GM12878 (cell line): ENCODE results near the gene SLC13A3. TPM values are rescaled to one million over a fixed set of nuclear protein-coding genes. Genes with fewer than 3 reads are reported as not detected.

Experiments
- GABPA ChIP-seq: IDR thresholded peaks from 2 replicates; pipeline ENCODE4 v1.6.1; 2014; ENCODE audit warnings: antibody characterized with exemption, low read depth, mild to moderate bottlenecking, inconsistent platforms
- HCFC1 ChIP-seq: fragments of 150-350 bp; IDR thresholded peaks from 2 replicates; pipeline ENCODE4 v1.6.1; 2014; ENCODE audit warnings: low read length
- KAT2A ChIP-seq: conservative IDR thresholded peaks from 2 replicates; pipeline ENCODE4 v1.6.1; 2011; ENCODE audit warnings: low read depth, low read length; ENCODE audit not compliant: control insufficient read depth
- KLF5 ChIP-seq: fragments of 450-650 bp; IDR thresholded peaks from 2 replicates; pipeline ENCODE4 v1.6.1; 2014; ENCODE audit warnings: mild to moderate bottlenecking; ENCODE audit not compliant: partially characterized antibody
- NFYB ChIP-seq: IDR thresholded peaks from 2 replicates; pipeline ENCODE4 v1.6.1; 2011; ENCODE audit warnings: low read depth, mild to moderate bottlenecking, low read length, improper control_type of control experiment, moderate library complexity; ENCODE audit not compliant: insufficient read depth
- RAD51 ChIP-seq: fragments of 450-650 bp; IDR thresholded peaks from 2 replicates; pipeline ENCODE4 v1.6.1; 2016; ENCODE audit warnings: moderate library complexity, mild to moderate bottlenecking, inconsistent platforms
- RELA ChIP-seq: fragments of 450-650 bp; IDR thresholded peaks from 2 replicates; pipeline ENCODE4 v1.8.0; 2014; ENCODE audit warnings: borderline replicate concordance; ENCODE audit not compliant: partially characterized antibody
- TAF1 ChIP-seq: IDR thresholded peaks from 2 replicates; pipeline ENCODE4 v1.6.1; 2011; ENCODE audit warnings: mild to moderate bottlenecking, low read depth, low read length, borderline replicate concordance
- ZNF687 ChIP-seq: fragments of 450-650 bp; IDR thresholded peaks from 2 replicates; pipeline ENCODE4 v1.6.1; 2017; ENCODE audit warnings: mild to moderate bottlenecking, moderate library complexity
- polyA plus RNA-seq, 11 experiments: library from polyadenylated mRNA; depleted of rRNA in 4 of 11; unstranded in 6 of 11; stranded (reverse) in 5 of 11; fragments of >200 nt; fragmentation: Nextera tagmentation in 4 of 11; fragmentation: Illumina TruSeq in 1 of 11; extraction: Ambion mirVana in 4 of 11; extraction: Trizol in 1 of 11; gene quantifications; 1 replicate in 1 of 11; 2 replicates in 10 of 11; pipeline versions ENCODE4 v1.2.1 to v1.2.3, GENCODE V29; 2011 to 2016; ENCODE audit warnings: inconsistent platforms in 2 of 11, missing spikeins in 2 of 11, low read depth in 1 of 11
- total RNA-seq, 4 experiments: library from RNA; depleted of rRNA in 3 of 4; stranded (reverse); fragments of >200 nt in 3 of 4; fragmentation: Illumina TruSeq in 1 of 4; extraction: Trizol in 1 of 4; gene quantifications; 2 replicates each; pipeline versions ENCODE4 v1.2.1 to v1.2.3, GENCODE V29; 2013 to 2021
- TF ChIP-seq, protein P1 (sequence below): IDR thresholded peaks from 2 replicates; pipeline ENCODE4 v1.6.1; 2011; ENCODE audit warnings: borderline replicate concordance, low read depth, mild to moderate bottlenecking, moderate library complexity, low read length; ENCODE audit not compliant: insufficient read depth, poor library complexity, severe bottlenecking

Gene SLC13A3
- total and polyA plus RNA-seq, 10 of the 15 experiments (the other 5 are each of a cell fraction or from before 2014, with no cell fraction given): 0.03 to 0.76 (median 0.07) TPM; not detected in 4

DNA sequence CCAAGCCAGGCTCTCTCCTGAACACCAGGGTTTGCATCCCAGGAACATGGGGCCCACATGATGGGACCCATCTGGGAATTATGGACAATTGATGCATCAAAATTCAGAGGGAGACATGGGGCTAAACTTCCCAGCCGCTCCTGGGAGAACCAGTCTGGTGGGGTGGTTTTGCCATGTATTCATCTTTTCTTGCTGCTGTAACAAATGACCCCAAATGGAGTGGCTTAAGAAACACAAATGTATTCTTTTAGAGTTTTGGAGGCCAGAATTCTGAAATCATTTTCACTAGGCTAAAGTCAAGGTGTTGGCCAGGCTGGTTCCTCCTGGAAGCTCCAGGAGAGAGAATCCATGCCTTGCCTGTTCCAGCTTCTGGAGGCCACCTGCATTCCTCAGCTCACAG, 6.5 kb downstream of the SLC13A3 start (continued):
- TF ChIP-seq ZNF687: no peak
- TF ChIP-seq RELA: no peak
- no peak for TF ChIP-seq TAF1
- no peak for TF ChIP-seq KLF5
- TF ChIP-seq KAT2A: no peak
- no peak for TF ChIP-seq RAD51
- TF ChIP-seq HCFC1: no peak
- no peak for TF ChIP-seq GABPA
- no peak for TF ChIP-seq NFYB
- TF ChIP-seq, protein P1, sequence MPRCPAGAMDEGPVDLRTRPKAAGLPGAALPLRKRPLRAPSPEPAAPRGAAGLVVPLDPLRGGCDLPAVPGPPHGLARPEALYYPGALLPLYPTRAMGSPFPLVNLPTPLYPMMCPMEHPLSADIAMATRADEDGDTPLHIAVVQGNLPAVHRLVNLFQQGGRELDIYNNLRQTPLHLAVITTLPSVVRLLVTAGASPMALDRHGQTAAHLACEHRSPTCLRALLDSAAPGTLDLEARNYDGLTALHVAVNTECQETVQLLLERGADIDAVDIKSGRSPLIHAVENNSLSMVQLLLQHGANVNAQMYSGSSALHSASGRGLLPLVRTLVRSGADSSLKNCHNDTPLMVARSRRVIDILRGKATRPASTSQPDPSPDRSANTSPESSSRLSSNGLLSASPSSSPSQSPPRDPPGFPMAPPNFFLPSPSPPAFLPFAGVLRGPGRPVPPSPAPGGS: no peak
